Activated T-cell treated with anti-CD3 and anti-CD28 coated beads for 1 hour (primary cell): Measurements from ENCODE around the gene TRIM46.
"Not testable (repeated sequence)": the region's sequence is repeated elsewhere in the genome, so short reads cannot be mapped to it uniquely, and the experiment has no call there.

ENCODE experiments used
- DNase-seq: peaks from one replicate; pipeline ENCODE4 v3.0.0-alpha.2; 2020; ENCODE audit warnings: low read depth

TRIM46 gene

DNA sequence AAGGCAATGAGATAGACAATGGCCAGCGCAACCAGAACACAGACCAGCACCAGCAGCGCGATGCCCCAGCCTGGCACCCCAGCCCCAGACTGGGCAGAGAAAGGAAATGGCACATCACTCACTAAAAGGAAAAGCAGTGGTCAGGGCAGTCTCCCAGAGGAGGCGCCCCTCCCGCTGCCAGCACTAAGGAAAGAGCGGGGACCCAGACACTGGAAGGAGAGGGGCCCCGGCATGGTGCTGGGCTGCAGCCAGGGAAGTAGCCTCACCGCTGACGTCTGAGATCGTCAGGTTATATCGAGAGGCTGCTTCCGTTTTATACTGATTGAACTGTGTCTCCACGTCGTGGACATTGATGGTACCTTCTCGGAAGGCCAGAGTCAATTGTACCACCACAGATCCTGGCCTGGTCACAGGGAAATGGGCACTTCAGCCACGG is 13.8 kb downstream of the TRIM46 start:
- DNase-seq, result no peak

DNA sequence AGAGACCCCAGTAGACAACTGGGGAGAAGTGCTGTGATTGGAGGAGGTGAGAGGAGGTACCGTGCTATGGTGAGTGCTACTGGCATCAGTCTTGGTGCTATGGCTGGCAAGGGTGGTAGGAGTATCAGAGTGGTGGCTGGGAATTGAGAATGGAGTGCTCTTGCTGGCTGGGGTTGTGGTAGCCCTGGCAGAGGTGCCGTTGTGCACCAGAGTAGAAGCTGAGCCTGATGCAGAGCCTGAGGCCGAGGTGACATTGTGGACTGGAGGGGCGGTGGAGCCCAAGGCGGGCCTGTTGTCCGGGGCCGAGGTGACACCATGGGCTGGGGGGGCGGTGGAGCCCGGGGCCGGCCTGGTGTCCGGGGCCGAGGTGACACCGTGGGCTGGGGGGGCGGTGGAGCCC is 14.6 kb downstream of the TRIM46 start:
- DNase-seq, result no peak

DNA sequence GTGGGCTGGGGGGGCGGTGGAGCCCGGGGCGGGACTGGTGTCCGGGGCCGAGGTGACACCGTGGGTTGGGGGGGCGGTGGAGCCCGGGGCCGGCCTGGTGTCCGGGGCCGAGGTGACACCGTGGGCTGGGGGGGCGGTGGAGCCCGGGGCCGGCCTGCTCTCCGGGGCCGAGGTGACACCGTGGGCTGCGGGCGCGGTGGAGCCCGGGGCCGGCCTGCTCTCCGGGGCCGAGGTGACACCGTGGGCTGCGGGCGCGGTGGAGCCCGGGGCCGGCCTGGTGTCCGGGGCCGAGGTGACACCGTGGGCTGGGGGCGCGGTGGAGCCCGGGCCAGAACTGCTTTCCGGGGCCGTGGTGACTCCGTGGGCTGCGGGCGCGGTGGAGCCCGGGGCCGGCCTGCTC is 16.3 kb downstream of the TRIM46 start:
- DNase-seq, result not testable (repeated sequence)

DNA sequence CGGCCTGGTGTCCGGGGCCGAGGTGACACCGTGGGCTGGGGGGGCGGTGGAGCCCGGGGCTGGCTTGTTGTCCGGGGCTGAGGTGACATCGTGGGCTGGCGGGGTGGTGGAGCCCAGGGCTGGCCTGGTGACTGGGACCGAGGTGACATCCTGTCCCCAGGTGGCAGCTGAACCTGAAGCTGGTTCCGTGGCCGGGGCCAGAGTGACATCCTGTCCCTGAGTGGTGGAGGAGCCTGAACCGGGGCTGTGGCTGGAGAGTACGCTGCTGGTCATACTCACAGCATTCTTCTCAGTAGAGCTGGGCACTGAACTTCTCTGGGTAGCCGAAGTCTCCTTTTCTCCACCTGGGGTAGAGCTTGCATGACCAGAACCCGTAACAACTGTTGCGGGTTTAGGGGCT is 18.3 kb downstream of the TRIM46 start:
- no peak for DNase-seq

DNA sequence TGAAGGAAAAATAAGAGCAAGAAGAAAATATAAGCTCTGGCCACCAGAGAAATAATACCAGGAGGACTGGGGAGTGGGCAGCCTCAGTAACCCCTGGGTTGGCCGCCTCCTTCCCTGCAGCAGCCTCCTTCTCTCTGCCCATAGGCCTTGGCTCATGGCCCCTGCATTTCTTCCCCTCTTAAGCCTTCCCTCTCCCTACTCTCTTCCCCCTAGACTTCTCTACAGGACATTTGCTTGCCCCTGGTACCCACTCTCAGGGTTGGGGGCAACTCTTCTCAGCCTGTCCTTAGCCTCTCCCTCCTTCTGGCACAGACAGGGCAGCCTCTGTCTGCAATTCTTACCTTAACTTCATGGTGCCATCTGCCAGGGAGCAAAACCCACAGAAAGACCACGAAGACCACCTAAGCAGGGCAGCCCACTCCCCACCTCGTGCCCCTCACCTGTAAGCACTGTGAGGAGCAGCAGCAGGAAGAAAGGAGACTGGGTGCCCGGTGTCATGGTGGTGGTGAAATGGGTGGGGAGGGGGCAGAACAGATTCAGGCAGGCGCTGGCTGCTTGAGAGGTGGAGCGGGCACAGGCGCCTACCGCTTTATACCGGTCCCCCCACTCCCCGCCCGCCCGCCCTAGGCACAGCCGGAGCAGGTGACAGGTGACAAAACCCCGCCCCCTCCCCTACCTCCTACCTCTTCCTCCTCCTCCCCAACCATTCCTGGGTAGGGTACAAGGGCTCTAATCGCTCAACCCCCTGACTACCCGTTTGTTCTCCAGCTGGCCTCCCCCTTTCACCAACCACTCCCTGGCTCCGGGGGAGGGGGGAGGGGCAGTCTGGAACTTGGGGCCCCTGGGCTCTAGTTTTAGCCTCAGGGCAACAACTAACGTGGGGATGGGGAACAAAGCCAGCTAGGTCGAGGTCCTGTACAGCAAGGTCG is 19.0 kb downstream of the TRIM46 start:
- no peak for DNase-seq

DNA sequence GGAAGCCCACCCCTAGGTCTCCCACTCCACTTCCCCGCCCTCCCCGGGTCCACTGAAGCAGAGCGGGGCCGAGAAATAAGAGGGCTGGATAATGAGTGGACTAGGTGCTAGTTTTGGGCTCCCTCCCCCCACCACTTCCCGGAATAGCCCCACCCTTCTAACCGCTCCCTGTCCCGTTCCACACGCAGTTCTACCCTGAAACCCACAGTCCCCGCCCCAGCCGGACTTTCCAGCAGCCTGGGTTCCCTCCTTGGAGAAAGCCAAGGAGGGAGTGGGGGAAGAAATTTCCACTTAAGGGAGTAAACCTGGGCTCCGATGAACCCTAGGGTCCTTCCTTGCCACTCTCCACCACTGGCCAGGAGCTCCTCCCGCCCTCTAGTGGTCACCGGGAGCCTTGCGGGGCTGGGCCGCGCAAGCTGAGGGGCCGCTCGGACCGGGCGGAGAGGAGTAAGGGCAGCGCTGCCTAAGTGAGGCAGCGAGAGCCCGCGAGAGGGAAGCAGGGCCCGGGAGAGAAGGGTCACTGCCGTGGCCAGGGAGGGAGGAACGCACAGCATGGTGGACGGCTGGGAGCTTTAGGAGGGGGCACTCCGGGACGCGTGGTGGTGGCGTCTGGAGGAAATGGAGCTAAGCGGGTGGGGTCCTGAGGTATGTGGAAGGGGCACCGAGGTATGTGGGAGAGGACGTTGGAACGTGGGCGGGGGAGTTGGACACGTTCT is 19.8 kb downstream of the TRIM46 start:
- DNase-seq, result peak; percentile 54

DNA sequence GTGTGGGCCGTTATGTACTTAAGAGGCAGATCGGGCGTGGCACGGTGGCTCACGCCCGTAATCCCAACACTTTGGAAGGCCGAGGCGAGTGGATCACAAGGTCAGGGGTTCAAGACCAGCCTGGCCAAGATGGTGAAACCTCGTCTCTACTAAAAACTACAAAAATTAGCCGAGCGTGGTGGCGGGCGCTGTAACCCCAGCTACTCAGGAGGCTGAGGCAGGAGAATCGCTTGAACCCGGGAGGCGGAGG is 20.3 kb downstream of the TRIM46 start:
- DNase-seq, result not testable (repeated sequence)

DNA sequence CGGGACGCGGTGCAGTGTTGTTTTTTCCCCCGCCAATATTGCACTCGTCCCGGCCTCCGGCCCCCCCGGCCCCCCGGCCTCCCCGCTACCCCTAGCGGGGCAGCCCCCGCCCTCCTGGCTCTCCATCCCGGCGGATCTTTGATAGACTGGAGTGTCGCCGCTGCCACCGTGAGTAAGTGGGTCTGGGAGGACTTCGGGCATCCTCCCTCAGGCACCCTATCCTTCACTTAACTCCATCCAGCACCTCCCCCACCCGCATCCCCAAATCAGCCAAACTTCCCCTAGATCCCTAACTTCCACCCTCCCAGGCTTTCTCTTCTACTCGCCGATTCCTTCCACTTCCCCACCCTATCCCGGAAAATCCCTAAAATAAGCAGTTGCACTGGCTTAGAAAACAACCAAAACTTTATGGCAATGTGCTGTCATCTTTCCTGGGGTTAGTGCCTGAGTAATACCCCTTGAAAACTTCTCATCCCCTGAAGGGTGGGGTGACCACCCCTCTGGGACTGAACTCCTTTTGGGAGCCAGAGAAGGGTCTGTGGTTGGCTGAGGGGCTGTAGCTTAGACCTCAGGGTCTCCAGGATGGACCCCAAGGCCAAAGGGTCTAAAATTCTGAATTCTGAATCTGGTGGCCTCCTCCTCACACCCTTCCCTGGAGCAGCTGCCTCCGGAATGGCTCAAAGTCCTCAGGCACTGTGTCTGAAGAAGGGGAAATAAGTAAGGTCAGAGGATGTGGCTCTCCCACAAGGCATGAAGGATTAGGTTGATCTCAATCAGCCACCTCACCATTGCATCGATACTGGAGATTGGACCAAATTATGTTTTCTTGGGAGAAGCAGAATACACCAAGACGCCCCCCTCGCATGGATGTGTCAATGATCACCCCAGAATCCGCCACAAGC is 21.8 kb downstream of the TRIM46 start:
- no peak for DNase-seq

DNA sequence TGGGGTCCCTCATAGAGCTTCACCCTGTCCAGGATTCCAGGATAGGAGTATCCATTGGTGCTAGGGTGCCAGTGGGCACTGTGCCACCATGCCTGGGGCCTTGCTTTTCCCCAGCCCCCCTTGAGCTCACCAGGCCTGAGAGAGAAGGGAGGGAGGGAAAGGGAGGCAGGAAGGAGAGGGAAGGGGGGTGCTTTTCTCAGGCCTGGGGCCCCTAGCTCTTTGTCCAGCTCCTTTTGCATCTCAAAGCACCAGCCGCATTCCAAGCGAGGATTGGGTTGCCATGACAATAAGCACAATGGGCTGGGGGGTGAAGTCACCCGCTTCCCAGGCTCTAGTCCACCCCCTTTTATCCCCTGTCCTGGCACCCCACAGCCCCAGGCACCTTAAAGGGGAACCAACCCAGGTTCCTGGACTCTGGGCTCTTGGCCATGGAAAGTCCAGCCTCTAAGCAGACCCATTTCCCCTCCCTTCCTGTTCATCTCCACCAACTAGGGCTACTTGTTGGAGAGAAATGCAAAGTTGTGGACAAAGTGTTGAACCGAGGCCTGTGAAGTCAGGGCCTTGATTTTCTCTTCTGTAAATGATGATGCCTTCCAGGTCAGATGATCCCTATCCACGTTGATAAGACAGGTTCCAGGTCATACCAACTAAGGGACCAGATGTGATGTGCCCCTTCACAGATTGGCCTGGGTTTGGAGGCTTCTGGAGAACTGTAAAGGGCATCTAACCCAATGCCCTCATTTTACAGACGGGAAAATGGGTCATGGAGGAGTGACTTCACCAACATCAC is 22.6 kb downstream of the TRIM46 start:
- no peak for DNase-seq

DNA sequence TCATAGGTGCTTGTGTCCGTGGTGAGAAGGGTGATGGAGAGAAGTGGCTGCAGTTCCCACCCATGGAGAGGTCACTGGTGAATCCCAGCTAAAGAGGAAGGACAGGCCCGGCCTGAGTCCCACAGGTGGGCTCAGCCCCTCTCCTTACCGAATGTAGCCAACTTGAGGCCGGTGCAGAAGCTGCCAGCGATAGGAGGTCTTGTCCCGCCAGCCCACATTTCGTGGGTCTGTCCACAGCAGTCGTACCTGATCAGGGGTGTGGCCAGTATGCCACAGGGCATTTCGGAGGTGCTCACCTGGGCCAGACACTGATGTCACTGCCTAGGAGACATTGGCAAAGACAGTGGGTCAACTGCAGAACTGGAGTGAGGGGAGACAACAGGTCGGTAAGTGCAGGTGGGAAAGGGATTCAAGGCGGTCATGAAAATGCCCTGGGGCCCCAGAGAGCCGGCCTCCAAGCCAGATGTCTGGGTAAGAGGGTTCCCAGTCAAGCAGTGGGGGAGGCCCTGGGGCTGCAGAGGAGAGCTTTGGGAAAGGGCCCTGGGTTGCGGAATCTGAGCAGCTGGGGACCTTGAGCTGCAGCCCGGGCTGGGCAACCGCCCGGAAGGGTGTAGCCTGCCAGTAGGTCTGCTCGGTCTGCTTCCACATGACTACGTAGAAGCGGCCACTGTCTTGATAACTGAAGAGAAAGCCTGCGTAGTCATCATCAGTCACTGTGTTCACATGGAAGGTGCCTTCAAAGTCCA is 23.4 kb downstream of the TRIM46 start:
- DNase-seq, result no peak

DNA sequence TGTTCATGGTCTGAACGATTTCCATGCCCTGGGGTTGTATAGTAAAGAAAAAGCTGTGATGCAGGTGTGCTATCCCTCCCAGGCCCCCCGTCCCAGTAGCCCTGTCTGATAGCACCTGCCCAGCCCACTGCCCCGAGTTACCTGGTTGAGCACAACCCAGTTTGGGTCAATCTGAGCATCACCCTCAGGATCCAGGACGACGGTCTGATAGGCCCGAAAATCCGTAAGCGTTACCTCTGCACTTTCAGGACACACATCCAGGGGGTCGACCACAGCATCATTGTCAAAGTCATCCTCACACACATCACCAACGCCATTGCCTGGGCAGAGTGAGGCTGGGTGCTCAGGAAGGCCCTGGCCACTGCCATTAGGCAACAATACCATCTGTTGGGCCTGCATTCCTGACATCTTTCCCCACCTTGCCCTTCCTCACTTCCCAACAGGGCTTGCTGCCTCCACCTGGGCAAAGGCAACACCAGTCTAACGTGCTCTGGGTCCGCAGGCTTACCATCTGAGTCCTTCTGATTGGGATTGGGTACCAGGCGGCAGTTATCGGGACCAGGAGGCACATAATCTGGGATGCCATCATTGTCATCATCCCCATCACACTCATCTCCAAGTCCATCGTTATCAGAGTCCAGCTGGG is 24.4 kb downstream of the TRIM46 start:
- DNase-seq, result no peak

DNA sequence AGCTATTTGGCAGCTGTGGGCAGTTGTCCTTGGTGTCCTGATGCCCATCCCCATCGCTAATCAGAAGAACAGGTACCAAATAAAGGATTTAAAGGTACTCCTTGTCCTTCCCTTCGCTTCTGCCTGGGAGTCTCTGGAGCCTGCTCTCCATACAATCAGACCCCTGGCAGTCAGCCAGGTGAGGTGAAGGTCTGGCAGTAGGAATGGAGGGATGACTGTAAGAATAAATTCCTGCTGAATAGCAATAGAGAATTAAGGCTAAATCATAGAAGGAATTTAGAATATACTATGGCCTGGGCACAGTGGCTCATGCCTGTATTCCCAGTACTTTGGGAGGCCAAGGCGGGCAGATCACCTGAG is 24.9 kb downstream of the TRIM46 start:
- no peak for DNase-seq

DNA sequence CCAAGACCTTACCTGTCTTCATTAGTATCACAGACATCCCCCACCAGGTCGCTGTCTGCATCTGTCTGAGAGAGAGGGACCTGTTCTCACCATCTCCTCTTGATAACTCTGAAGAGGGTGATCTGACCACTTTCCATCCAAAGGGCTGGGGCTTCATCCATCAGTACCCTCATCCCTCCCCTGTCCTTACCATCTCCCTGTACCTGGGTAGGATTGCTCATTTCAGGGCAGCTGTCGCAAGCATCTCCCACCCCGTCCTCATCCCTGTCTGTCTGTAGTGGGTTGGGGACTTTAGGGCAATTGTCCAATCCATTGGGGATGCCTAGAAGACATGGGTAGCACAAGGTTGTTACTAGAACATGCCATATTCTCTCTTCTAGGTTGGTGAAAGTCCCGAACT is 26.1 kb downstream of the TRIM46 start:
- DNase-seq, result no peak

DNA sequence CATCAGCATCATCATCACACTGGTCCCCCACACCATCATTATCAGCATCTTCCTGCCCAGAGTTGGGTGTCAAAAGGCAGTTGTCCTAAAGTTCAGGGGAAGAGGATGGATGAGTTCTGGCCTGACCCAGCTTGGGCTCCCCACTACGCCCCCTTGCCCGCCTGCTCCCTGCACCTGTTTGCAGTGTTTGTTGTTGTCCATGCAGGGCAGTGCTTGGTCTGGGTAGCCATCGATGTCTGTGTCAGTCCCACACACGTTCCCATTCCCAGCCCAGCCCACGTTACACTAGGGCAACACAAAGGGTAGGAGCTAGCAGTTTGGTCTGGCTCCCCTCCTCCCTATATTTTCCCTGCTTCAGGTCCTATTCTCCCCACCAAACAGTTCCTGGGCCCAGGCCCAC is 27.3 kb downstream of the TRIM46 start:
- no peak for DNase-seq

DNA sequence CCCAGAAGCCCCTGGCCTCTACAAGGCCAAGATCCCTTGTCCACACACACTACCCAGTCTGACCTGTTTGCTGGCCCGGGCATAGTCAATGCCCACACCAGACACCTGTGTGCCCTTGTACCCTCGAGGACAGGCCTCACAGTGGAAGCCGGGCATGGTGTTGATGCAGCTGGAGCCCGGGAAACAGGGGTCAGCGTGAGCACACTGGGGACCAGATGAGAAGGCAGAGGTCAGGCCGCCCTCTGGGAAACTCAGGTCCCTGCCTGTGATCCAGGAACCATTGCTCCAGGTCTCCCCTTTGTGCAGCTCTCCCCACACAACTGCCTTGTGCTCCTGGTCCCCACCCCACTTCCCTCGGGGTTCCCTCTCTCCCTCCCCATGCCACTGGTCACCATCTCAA is 28.5 kb downstream of the TRIM46 start:
- DNase-seq, result no peak

DNA sequence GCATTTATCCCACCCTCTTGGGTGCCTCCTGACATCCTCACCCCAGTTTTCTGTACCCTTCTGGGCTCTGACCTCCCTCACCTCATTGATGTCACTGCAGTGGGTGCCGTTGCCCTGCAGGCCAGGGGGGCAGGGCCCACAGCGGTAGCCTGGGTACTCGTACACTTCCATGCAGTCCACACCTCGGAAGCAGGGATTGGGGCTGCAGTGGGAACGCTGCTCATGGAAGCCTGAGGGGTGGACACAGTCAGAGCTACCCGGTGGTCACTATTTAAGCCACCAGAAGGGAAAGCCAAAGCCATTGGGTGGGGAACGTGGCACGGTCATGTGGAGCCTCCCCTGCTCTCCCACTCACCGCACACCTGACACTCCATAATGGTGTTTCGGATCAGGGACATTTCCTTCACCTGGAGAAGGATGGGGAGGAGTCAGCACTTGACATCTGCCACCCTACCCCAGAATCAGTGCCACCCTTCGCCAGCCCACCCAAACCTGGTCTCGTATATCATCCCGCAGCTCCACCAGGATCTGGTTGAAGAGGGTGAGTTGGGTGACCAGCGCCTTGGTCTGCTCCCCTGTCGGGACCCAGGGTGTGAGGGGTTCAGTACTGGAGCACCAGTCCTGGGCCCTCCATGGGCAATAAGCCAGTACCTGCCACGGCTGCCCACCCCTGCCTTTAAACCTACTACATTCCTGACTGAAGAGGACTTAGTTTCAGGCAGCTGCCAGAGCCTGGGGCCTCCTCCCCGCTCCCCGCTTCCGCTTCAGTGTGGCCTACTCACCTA is 29.3 kb downstream of the TRIM46 start:
- no peak for DNase-seq

DNA sequence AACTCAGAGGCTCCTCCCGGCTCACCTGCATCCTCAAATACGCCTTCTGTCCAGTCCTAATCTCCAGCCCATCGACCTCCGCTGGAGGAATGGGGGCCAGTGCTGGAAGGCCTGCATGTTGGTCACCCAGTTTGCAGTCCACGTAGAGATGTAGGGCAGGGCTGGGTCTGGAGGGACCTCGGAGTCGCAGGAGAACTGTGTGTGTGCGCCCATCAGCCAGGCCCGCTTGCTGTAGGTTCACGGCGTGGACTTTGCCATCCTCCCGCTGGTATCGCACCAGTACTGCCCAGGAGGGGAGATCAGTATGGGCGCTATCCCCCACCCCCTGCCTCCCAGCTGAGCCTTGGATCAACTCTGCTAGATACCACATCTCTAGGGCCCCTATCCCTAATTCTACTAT is 31.4 kb downstream of the TRIM46 start:
- DNase-seq, result no peak

DNA sequence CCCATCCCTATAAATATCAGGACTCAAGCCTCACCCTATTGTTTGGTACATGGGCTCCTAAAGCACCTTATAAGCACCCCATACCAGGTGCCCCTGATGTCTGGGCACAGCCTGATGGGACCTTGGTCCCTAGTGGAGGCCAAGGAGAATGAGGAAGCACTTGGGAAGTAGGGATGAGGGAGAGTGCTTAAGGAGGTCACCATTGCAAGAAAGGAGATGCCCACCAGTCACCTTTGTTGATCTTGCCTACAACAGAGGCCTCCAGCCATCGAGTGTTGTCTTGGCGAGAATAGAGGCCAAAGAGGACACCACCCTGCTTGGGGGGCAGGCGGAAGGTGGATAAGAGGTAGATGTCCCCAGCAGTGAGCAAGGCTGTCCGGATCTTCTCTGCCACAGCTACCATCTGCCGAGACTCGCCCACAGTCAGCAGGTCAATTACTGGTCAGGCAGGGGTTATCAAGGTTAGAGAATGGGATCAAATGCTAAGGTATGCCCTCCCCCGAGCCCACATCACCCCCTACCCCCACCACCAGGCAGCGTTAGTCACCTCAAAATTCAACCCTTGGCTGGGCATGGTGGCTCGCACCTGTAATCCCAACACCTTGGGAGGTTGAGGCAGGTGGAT is 32.4 kb downstream of the TRIM46 start:
- DNase-seq, result no peak
